Measurements from ENCODE around the gene TCF23. TPM values are rescaled to one million over a fixed set of nuclear protein-coding genes. Genes with fewer than 3 reads are reported as not detected.
"Not testable (repeated sequence)": the region's sequence is repeated elsewhere in the genome, so short reads cannot be mapped to it uniquely, and the experiment has no call there.

Gene TCF23
- total RNA-seq, 1 experiment from 2014 or later: not detected

DNA sequence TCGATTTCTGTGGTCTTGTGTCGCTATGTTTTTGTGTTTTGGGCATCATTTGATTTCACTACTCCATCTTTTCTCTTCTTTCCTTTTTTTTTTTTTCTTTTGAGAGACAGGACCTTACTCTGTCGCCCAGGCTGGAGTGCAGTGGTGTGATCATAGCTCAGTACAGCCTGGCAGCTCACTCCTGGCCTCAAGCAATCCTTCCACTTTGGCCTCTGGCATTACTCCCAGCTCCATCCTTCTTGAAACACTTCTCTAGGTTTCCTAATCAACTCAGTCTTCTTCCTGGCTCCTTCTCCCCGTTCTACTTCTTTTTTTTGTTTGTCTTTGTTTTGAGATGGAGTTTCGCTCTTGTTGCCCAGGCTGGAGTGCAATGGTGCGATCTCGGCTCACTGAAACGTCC is 26.5 kb downstream of the TCF23 start:
- H3K9ac ChIP-seq (ENCODE audit: low read length): no peak overlapping the region
- no TSS peak for BruUV-seq (replicated peaks)
- H3K9me2 ChIP-seq (replicated peaks; ENCODE audit: low read length): no peaks in the 10 kb centered on the region
- H3K27ac ChIP-seq (ENCODE audit: low read length): no peak overlapping the region
- no peaks in the 10 kb centered on the region for H3F3A ChIP-seq (ENCODE audit: low read length, unreplicated experiment)
- peaks cover 52% of the 10 kb centered on the region for H3K27me3 ChIP-seq (ENCODE audit: low read length)
- H3K36me3 ChIP-seq (ENCODE audit: low read depth, low read length): no peaks in the 10 kb centered on the region
- CTCF ChIA-PET: no interaction called here
- H3K4me3 ChIP-seq (ENCODE audit: low read length): no peak overlapping the region
- TF ChIP-seq EZH2 (IDR thresholded peaks at IDR 0.05; ENCODE audit: low read length, unreplicated experiment): no peak
- no peak for TF ChIP-seq EZH2phosphoT487 (IDR thresholded peaks at IDR 0.05; ENCODE audit: borderline replicate concordance, low read length)
- TF ChIP-seq, protein P1, sequence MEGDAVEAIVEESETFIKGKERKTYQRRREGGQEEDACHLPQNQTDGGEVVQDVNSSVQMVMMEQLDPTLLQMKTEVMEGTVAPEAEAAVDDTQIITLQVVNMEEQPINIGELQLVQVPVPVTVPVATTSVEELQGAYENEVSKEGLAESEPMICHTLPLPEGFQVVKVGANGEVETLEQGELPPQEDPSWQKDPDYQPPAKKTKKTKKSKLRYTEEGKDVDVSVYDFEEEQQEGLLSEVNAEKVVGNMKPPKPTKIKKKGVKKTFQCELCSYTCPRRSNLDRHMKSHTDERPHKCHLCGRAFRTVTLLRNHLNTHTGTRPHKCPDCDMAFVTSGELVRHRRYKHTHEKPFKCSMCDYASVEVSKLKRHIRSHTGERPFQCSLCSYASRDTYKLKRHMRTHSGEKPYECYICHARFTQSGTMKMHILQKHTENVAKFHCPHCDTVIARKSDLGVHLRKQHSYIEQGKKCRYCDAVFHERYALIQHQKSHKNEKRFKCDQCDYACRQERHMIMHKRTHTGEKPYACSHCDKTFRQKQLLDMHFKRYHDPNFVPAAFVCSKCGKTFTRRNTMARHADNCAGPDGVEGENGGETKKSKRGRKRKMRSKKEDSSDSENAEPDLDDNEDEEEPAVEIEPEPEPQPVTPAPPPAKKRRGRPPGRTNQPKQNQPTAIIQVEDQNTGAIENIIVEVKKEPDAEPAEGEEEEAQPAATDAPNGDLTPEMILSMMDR (conservative IDR thresholded peaks at IDR 0.05; ENCODE audit: low read depth, low read length): no peak
- H3K9me3 ChIP-seq (ENCODE audit: low read length): no peaks in the 10 kb centered on the region
- ATAC-seq (no peak), DNase-seq (no peak)
- H4K20me1 ChIP-seq (ENCODE audit: low read length): no peaks in the 10 kb centered on the region
- no peak overlapping the region for H3K4me2 ChIP-seq (ENCODE audit: low read length)
- no peaks in the 10 kb centered on the region for H3K79me2 ChIP-seq (ENCODE audit: low read length)
- intact Hi-C loops (cut with micrococcal nuclease): no loop called here
- H3K4me1 ChIP-seq (ENCODE audit: insufficient read depth, low read length): no peaks in the 10 kb centered on the region
- H2AFZ ChIP-seq (ENCODE audit: low read length): no peak overlapping the region
- POLR2A ChIA-PET (ENCODE audit: unreplicated experiment): interaction anchor here (0.7 kb wide), 1 partner anchor 142 kb away, joined by 3 read pairs; no protein-coding TSS in a partner anchor

DNA sequence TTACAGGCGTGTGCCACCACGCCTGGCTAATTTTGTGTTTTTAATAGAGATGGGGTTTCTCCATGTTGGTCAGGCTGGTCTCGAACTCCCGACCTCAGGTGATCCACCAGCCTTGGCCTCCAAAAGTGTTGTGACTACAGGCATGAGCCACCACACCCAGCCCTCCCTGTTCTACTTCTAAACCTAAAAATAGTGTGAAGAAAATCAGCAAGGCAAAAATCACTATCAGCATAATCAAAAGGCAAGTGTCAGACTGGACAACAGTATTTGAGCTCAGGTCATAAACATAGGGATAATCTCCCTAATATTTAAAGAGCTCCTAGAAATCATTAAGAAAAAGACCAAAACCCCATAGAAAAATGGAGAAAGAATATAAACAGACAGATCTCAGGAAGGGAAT is 27.0 kb downstream of the TCF23 start:
- ATAC-seq; BruUV-seq (replicated peaks): not testable (repeated sequence)
- H3K27me3 ChIP-seq (ENCODE audit: low read length): peaks cover 55% of the 10 kb centered on the region

DNA sequence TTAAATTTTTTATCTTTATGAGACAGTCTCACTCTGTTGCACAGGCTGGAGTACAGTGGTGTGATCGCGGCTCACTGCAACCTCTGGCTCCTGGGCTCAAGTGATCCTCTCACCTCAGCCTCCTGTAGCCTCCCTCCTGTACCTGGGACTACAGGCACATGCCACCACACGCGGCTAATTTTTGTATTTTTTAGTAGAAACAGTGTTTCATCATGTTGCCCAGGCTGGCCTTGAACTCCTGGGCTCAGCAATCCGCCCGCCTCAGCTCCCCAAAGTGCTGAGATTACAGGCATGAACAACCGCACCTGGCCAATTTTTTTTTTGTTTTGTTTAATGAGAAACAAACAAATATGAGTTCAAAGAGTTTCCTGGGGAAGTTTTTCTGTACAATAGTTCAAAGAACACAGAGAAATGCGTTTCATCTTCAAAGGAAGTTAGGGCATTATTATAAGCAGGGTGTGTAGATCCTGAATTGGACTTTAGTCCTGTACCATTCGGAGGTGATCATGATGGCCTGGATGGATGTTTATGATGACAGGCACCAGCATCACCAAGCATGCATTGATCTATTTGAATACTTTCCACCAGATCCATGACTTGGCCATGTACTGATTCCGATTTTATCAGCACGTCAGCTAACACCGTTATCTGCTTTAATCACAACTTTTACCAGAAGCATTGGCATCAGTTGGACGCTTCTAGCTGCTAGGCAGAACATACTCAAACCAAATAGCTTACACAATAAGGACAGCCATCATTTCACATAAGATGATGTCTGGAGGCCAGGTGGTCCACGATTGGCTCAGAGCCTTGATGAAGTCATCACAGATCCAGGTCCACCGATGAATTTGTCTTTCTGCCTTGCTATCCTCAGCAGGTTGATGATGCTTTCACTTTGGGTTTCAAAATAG is 28.9 kb downstream of the TCF23 start:
- CTCF ChIA-PET: no interaction called here
- TF ChIP-seq EZH2 (IDR thresholded peaks at IDR 0.05; ENCODE audit: low read length, unreplicated experiment): no peak
- BruUV-seq (replicated peaks): no TSS peak

More for the DNA sequence above, 27.0 kb downstream of the TCF23 start:
- POLR2A ChIA-PET (ENCODE audit: unreplicated experiment): interaction anchor here (0.7 kb wide), 1 partner anchor 141 kb away, joined by 3 read pairs; no protein-coding TSS in a partner anchor
- CTCF ChIA-PET; H3K4me2 ChIP-seq (ENCODE audit: low read length); H3K4me3 ChIP-seq (ENCODE audit: low read length); intact Hi-C loops (cut with micrococcal nuclease); H3K9me2 ChIP-seq (replicated peaks; ENCODE audit: low read length); H4K20me1 ChIP-seq (ENCODE audit: low read length); H3K27ac ChIP-seq (ENCODE audit: low read length); DNase-seq; H3K9me3 ChIP-seq (ENCODE audit: low read length); H3F3A ChIP-seq (ENCODE audit: low read length, unreplicated experiment); H3K9ac ChIP-seq (ENCODE audit: low read length); H3K36me3 ChIP-seq (ENCODE audit: low read depth, low read length); H3K4me1 ChIP-seq (ENCODE audit: insufficient read depth, low read length); H3K79me2 ChIP-seq (ENCODE audit: low read length); H2AFZ ChIP-seq (ENCODE audit: low read length): not testable (repeated sequence)

More for the DNA sequence above, 28.9 kb downstream of the TCF23 start:
- no peaks in the 10 kb centered on the region for H3F3A ChIP-seq (ENCODE audit: low read length, unreplicated experiment)
- H3K4me1 ChIP-seq (ENCODE audit: insufficient read depth, low read length): no peaks in the 10 kb centered on the region
- DNase-seq: no peak
- peaks cover 56% of the 10 kb centered on the region for H3K27me3 ChIP-seq (ENCODE audit: low read length)
- no peak for ATAC-seq
- no peak overlapping the region for H3K4me3 ChIP-seq (ENCODE audit: low read length)
- no peaks in the 10 kb centered on the region for H3K9me3 ChIP-seq (ENCODE audit: low read length)
- no peaks in the 10 kb centered on the region for H4K20me1 ChIP-seq (ENCODE audit: low read length)
- H3K27ac ChIP-seq (ENCODE audit: low read length): no peak overlapping the region
- no peak overlapping the region for H3K9ac ChIP-seq (ENCODE audit: low read length)
- no peaks in the 10 kb centered on the region for H3K9me2 ChIP-seq (replicated peaks; ENCODE audit: low read length)
- no peak overlapping the region for H2AFZ ChIP-seq (ENCODE audit: low read length)
- H3K36me3 ChIP-seq (ENCODE audit: low read depth, low read length): no peaks in the 10 kb centered on the region
- POLR2A ChIA-PET (ENCODE audit: unreplicated experiment): no interaction called here
- H3K4me2 ChIP-seq (ENCODE audit: low read length): no peak overlapping the region
- intact Hi-C loops (cut with micrococcal nuclease): no loop called here
- no peaks in the 10 kb centered on the region for H3K79me2 ChIP-seq (ENCODE audit: low read length)

Measured in PC-3 (cell line).